Activated CD8-positive, alpha-beta memory T cell treated with anti-CD3 and anti-CD28 coated beads for 36 hours (primary cell): ENCODE measurements around the gene GLI3. TPM values are rescaled to one million over a fixed set of nuclear protein-coding genes. Genes with fewer than 3 reads are reported as not detected.

Source experiments
- CTCF ChIA-PET: fragments of 350-600 bp; sonication (Branson Sonifier 250); formaldehyde crosslinking; loops from one replicate; lab custom pipeline; 2021; ENCODE audit warnings: antibody characterized with exemption; lab: Charles Lee
- POLR2A ChIA-PET: fragments of 350-600 bp; sonication (Branson Sonifier 250); formaldehyde crosslinking; loops from one replicate; lab custom pipeline; 2021; ENCODE audit warnings: antibody characterized with exemption; lab: Charles Lee
- total RNA-seq, 2 experiments: library from RNA; stranded (reverse); gene quantifications; one replicate each; pipeline ENCODE4 v1.2.3, GENCODE V29; 2021

The GLI3 gene
- total RNA-seq, 2 experiments from 2014 or later: 0.15 to 0.38 TPM

DNA sequence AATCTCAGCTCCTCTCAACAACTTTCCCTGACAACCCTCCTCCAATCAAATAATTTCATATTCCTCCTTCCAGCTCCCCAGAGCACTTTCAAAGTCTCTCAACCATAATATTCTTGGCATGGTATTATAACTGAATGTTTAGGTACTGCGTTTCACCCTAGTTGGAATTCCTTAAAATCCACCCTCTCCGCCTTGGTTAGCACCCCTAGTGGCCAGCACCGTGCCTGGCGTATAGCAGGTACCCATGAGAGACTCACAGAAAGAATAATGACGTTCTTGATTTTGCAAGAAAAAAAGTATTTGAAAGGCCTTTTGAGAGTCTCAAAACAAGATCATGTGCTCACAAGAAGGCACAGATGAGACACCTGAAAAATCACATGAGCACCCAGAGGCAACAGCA lies 50.9 kb downstream of the GLI3 start:
- ChIA-PET CTCF (no interaction called here), POLR2A (no interaction called here)

DNA sequence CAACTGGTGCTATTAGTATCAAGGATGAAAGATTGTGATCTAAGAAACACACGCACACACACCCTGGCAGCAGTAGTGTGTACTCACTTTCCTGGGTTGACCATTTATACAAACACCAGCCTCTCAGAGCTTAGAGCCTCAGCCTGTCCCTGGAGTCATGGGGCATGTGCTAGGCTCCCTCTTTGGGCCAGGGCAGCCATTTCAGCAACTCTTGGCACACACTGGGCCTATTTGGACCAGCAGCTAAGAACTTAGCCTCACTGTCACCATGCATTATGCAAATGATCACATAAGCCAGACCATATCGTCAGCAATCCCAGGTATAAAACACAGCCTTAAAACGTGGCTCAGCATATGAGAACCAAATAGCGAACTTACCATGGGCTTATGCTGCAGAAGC lies 51.3 kb downstream of the GLI3 start:
- POLR2A ChIA-PET: no interaction called here
- CTCF ChIA-PET: no interaction called here

DNA sequence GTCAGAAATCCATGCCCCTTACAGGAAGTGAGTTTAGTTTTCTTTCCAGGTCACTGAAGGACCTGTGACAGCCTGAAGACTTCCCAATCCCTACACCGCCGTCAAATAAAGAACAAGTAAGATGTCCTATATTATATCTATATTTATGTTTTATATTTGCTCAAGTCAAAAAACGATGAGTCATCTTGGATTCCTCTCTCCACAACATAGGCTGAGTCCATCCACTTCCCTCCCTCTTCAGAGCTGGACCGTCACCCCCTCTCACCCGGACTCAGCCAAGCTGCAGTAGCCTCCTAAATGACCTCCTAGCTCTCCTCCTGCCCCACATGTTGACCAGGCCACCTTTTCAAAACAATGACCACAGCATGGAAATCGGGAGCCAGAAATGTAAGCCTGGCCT lies 53.5 kb downstream of the GLI3 start:
- CTCF ChIA-PET: no interaction called here
- POLR2A ChIA-PET: no interaction called here

DNA sequence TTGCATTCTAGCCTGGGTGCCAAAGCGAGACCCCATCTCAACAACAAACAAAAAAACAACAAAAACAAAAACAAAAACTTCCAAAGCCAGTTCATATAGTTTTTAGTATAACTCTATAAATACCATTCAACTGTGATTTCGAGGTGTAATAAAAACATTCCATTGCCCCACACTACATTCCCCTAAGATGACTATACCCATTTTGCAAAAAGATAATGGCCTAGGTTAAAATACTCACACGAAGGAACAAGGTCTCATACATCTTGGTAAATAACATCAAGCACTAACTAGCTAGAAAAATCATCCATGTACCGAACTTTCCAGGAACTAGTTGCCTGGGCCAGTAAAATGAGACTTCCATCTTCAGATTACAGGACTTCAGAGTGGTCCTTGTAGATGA lies 55.4 kb downstream of the GLI3 start:
- ChIA-PET POLR2A (no interaction called here), CTCF (no interaction called here)

DNA sequence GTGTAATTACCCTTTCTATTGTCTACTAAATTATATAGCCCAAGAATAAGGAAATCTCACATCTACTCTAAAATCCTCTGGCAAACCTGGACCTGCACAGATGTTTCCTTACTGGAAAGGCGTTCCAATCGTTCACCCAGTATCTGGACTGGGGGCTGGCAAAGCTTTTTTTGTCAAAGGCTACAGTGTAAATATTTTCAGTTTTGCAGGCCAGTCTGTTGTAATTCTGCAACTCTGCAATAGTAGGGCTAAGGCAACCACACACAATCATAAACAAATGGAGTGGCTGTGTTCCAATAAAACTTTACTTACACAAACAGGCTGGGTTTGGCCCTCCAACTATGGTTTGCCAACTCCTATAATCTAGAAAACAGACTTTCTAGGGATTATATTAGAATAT lies 56.2 kb downstream of the GLI3 start:
- CTCF ChIA-PET: no interaction called here
- POLR2A ChIA-PET: no interaction called here

DNA sequence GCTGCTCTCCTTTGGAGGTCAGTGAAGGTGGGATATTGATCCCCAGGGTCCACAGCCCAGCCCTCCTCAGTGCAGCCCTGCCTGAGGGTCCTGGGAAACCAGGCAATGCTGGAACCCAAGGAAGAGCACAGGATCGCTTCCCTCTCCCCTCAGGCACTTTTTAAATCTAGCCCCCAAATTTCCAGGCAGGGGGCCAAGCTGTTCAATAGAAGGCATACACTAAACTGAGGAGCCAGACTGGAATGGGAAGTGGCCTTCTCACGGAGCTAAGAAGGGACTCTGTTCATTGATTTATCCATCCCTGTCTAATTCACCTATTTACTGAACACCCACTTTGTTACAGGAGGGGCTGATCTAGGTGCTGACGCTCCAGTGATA lies 60.3 kb downstream of the GLI3 start:
- CTCF ChIA-PET: no interaction called here
- POLR2A ChIA-PET: no interaction called here

DNA sequence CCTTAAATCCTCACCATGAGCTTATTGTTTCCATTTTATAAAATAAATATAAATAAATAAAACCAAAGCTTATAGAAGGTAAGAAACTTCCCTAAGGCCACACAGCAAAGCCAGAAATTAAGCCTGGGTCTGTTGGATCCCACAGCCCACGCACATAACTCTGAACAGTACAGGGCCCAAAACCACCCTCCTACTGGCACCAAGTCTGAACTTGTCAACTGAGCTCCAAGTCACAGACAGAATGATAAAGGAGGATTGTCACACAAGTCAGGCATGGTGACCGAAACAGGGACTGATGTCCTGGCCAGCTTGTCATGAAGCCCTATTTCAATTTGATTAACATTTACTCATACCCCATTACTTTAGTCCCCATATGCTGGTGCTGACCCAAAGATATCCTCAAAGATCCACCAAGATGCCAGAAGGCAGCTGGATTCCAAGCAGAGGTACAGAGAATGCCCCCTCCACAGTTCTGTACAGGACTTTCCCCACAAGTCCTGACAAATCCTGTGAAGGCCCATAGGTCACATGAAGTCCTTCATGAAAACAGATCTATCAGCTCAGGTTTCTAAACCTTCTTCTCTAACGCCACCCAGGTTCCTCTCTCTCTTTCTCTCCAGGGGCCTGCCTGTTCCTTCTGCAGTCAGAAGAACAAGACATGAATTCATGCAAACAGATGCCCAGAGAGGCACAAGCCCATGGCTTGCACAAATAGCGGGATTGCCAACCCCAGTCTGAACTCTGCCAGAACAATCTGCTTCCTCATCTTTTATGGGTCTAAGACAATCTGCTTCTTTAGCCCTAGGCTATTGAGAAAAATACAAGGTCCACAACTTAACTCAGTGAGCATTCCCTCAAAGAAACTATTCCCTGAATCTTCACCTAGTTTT lies 60.9 kb downstream of the GLI3 start:
- CTCF ChIA-PET: no interaction called here
- POLR2A ChIA-PET: no interaction called here

DNA sequence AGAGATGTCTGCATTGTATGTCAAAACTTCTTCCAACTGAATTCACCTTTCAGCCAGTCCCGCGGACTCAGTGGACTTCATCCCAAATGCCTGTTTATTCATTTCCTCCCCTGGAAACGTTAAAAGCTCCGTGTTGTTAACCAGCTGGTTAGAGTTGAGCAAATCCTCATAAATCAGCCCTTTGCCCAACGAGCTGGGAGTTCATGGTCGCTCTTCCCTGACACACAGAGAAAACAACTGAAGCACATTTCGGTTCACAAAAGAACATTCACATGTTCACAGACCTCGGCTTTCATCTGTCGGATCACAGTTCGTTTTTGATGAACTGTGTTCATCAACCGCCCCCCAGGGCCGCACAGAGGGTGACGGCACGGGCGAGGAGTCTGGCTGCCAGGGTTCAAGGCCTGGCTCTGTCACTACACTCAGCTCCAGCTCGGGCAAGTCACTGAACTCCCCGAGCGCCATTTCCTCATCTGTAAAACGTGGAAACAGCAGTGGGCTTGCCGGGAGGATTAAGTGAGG lies 62.6 kb downstream of the GLI3 start:
- ChIA-PET POLR2A (no interaction called here), CTCF (no interaction called here)

DNA sequence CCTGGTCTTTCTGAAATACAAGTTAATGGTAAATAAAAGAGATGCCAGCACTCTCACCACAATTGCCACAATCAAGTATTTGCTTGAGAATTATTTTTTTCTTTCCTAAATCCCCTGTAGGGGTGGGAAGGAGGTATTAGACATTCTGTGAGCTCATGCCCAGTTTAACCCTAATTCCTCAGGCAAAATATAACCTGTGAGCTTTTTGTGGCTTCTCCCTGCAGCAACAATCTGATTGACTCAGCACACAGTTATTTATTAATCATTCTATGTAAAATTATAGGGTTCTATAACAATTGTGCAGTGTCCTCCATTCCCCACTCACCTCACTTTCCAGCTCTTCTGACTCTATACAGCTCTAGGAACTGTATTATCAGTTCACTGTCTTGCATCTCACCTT lies 66.3 kb downstream of the GLI3 start:
- CTCF ChIA-PET: no interaction called here
- POLR2A ChIA-PET: no interaction called here

DNA sequence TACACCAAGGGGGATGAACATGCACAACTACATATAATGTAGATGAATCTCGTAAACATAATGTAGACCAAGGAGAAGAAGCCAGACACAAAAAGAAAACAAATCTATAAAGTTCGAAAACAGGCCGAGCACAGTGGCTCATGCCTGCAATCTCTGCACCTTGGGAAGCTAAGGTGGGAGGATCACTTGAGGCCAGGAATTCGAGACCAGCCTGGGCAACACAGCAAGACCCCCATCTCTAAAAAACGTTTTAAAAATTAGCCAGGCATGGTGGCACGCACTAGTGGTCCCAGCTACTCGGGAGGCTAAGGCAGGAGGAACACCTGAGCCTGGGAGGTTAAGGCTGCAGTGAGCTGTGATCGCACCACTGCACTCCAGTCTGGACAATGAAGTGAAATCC lies 68.5 kb downstream of the GLI3 start:
- CTCF ChIA-PET: no interaction called here
- POLR2A ChIA-PET: no interaction called here

DNA sequence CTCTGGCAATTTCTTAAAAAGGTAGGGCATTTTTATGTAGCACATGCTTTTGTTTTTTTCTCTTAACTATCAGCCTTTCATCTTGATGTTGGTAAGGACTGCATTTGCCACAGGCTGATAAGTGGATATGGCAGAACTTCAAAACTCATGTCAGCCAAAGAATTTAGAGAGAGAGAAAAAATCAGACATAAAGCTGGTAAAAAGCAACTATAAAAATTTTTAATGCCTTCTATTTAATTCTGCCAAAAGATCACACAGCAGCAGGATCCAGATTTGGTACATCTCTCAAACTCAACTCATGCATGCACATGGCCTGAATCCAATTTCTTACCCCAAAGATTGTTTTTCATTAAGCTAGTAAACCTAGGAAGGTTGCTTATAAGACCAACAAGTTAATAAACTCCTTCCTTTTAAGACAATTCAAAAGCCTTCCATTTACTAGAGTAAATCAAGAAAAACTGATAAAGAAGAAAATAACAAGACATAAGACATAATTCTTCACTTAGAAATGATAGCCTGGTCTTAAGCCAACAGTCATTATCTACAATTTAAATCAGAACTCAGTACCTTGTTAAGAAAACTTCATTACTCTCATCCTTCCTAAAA lies 69.3 kb downstream of the GLI3 start:
- ChIA-PET CTCF (no interaction called here), POLR2A (no interaction called here)

DNA sequence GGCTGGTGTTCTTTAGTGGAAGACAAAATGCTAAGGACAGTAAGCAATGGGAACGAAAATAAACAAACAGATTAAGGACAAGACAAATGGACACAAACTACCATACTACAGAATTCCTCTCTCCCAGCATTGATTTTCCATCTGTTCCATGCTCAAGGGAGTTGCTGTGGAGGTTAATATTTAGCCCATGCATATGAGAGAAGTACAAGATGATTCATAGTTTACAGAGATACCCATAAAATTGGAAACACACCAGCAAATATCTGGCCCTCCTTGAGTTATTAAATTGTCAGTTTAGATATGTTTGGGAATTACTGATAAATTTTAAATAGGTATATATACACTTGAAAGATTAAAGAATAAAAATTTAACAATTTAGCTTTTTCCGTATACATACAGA lies 69.8 kb downstream of the GLI3 start:
- ChIA-PET CTCF (no interaction called here), POLR2A (no interaction called here)

DNA sequence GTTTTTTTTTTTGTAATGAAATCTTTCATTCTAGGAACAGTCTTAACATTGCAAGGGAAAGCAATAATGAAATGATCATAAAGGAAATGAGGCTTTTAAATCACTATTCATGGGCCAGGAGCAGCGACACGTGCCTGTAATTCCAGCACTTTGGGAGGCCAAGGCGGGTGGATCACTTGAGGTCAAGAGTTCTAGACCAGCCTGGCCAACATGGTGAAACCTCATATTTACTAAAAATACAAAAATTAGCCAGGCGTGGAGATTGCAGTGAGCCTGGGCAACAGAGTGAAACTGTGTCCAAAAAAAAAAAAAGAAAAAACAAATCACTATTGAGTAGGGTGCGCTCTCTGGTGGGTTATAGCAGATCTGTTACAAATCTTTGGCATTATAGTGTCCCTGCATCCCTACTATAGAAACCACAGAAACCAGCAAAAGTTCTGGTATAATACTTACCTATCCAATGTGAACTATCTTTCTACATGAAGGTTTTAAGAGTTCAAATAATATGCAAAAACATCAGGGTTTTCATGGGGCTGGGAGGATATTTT lies 72.1 kb downstream of the GLI3 start:
- POLR2A ChIA-PET: no interaction called here
- CTCF ChIA-PET: no interaction called here

DNA sequence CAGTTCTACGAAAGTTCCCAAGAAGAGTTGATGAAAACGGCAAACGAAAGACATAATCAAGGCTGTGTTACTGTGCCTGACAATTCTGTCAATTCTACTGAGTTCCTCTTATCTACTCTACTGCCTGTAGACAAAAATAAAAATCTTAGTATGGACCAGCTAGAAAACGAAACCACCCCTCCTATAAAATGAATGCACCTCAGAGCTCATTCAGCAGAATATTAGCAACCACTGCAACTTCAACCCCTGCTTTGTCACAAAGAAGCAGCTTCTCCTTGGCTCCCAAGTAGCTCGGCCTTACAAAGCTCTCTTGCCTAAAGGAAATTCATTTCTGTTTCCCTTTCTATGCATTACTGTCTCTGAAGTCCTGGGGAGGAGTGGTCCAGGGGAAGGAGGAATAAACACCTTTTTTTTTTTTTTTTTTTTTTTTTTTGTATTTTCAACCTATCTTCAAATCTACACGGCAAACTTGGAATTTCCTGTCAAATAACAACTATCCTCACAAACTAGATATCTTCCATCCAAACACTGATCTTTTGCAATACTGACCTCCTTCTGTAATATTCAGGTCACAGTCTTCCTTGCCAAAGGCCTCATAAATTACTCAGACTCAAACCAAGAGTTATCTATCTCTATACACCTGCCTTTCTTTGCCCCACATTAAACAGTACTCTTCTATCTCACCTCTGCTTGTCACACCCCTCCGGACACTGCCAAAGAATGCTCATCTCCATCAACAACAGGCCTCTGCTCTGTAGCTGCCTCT lies 74.3 kb downstream of the GLI3 start:
- ChIA-PET CTCF (no interaction called here), POLR2A (no interaction called here)

DNA sequence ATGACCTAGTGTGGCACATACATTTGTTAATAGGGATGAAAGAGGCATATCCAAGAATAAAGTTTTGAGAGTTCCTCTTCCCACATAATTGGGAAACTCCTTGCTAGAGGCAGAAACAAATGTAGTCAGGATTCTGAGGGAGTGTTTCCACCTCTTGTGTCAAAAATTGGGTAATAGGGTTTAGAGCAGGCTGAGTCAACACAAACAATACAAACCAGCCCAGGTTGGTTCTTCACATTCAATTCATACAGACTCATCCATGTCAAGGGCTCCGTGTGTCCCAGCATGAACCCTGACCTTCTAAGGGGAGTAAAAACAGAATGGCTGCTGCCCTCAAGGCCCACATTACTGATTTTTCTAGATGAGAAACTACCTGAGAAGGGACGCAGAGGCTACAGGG lies 75.3 kb downstream of the GLI3 start:
- POLR2A ChIA-PET: no interaction called here

DNA sequence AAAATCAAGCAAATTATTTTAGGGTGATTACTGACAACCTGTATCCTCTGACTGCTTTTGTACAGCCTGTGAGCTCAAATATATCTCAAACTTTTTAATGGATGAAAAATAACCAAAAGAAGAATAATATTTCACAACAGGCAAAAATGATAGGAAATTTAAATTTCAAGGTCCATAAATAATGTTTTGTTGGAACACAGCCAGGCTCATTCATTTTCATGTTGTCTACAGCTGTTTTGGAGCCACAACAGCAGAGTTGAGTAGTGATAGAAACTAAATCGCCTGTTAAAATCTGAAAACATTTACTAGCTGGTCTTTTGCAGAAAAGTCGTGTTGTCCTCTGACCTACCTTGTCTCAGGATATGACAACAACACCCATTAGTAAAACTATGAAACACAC lies 75.9 kb downstream of the GLI3 start:
- ChIA-PET CTCF (no interaction called here), POLR2A (interaction anchor here (0.5 kb wide), 1 partner anchor 61 kb away, joined by 3 read pairs; no protein-coding TSS in a partner anchor)

More for the DNA sequence above, 75.3 kb downstream of the GLI3 start:
- CTCF ChIA-PET: no interaction called here

DNA sequence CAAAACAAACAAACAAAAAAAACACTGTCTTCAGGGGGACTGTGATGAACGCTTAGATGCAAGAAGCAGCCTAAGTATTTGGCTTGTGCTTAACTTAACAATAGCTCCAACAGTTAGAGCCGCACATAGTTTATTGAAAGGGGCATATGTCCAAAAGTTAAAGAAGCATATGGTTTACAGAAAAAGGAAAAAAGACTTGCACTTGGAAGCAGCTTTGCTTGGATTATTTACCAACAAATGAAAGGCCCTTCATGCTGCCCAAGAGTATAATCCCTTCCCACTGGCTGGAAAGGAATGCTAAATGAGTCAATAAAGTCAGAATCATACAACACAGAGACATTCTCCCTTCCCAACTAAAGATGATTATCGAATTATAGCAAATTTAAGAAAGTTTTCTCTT lies 77.9 kb downstream of the GLI3 start:
- POLR2A ChIA-PET: no interaction called here
- CTCF ChIA-PET: no interaction called here

DNA sequence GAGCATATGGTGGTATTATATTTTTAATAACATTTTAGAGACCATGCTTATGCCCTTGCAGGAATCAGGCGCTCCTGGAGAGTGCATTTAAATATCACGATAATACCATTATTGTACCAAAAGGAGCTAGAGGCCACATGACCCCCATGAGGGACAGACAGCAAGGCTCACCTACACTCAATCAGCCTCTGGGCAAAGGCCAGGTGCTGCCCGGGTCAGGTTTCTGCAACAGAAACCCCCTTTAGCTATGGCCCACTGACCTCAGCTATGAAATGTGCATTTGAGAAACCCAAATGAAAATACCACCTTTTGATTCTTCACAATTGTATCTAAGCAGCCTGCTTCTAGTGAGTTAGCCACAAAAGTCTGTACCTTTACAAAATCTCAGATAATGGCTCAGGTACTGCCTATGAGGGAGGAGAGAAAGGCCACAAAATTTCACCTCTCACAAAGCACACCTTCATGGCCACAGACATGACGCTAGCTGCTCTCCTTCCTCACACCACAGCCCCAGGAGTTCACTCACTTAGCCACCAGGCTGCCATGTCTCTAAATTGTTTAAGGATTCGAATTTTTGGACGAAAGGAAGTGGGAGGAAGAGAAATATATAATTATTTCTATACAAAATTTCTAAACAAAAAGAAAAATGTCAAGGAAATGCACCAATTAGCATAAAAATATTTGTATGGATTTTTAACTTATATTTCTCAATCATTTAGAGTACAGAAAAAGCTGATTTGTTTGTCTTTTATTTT lies 79.9 kb downstream of the GLI3 start:
- CTCF ChIA-PET: no interaction called here

DNA sequence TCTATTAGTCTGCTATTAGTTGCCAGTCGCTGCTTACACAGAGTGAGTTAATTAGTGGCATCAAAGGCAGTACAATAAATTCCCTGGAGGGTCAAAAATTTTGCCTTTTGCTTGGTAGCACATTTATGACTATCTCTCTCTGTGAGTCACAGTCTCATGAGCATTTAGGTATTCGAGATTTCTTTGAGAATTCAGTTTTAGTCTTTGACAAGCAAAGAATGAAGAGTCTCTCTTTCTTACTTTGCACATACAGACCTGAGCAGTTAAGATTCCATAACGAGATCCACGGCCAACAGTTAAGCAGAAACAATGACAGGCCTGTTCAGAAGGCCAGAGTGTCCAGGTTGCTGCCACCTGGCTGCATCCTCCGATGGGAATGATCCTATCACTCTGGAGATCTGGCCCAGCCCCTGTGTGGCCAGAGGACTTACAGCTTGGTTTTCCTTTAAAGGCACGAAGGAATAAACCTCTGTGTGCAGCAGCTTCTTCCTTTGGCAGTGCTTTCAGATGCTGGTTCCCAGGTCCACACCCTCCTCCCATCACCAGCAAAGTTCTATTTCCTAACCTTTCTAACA lies 80.6 kb downstream of the GLI3 start:
- POLR2A ChIA-PET: no interaction called here
- CTCF ChIA-PET: no interaction called here

More for the DNA sequence above, 79.9 kb downstream of the GLI3 start:
- POLR2A ChIA-PET: no interaction called here
